Lung (tissue), 12 donors: ENCODE data around the gene CDIPT. TPM values are rescaled to one million over a fixed set of nuclear protein-coding genes. Genes with fewer than 3 reads are reported as not detected.

Experiments used
- ATAC-seq: fragments of 200-7000 bp; cut with Tn5 transposase; one replicate; pipeline ENCODE4 v1.9.1; 2020; ENCODE audit warnings: moderate number of reproducible peaks; ENCODE audit not compliant: insufficient read depth, low FRiP score
- DNase-seq, 3 donors: peaks; one replicate each; pipeline ENCODE4 v3.0.0-alpha.2; 2013 to 2017
- H3K27ac ChIP-seq, 2 donors: one replicate each; pipeline ENCODE4 v1.5.1; 2013; ENCODE audit warnings: mild to moderate bottlenecking in 2 of 2, moderate library complexity in 2 of 2, control low read depth in 1 of 2, inconsistent platforms in 1 of 2, low read depth in 1 of 2, low read length in 1 of 2
- H3K27me3 ChIP-seq, 3 donors: one replicate each; pipeline ENCODE4 v1.5.1; 2013; ENCODE audit warnings: low read length in 2 of 3; ENCODE audit not compliant: control insufficient read depth in 3 of 3, insufficient read depth in 3 of 3
- H3K36me3 ChIP-seq, 4 donors: one replicate each; pipeline ENCODE4 v1.5.1; 2013; ENCODE audit warnings: low read length in 4 of 4, mild to moderate bottlenecking in 1 of 4, moderate library complexity in 1 of 4; ENCODE audit not compliant: control insufficient read depth in 4 of 4, insufficient read depth in 4 of 4
- H3K4me1 ChIP-seq, 5 donors: one replicate each; pipeline ENCODE4 v1.5.1; 2013; ENCODE audit warnings: low read length in 5 of 5, mild to moderate bottlenecking in 2 of 5, moderate library complexity in 1 of 5; ENCODE audit not compliant: control insufficient read depth in 5 of 5, insufficient read depth in 5 of 5
- H3K4me3 ChIP-seq: one replicate; pipeline ENCODE4 v1.5.1; 2013; ENCODE audit warnings: mild to moderate bottlenecking, control low read depth, moderate library complexity
- H3K9ac ChIP-seq, 2 donors: one replicate each; pipeline ENCODE4 v1.5.1; 2013; ENCODE audit warnings: low read length in 2 of 2, control low read depth in 1 of 2; ENCODE audit not compliant: insufficient read depth in 1 of 2
- H3K9me3 ChIP-seq, 4 donors: one replicate each; pipeline ENCODE4 v1.5.1; 2013; ENCODE audit warnings: low read length in 3 of 4, mild to moderate bottlenecking in 1 of 4, moderate library complexity in 1 of 4; ENCODE audit not compliant: control insufficient read depth in 4 of 4, insufficient read depth in 3 of 4
- CTCF ChIP-seq: IDR thresholded peaks from 2 replicates; pipeline ENCODE4 v1.5.1; 2012; ENCODE audit warnings: mild to moderate bottlenecking; ENCODE audit errors: control extremely low read depth, extremely low read depth
- WGBS, 2 donors: extraction: QIAGEN DNeasy Blood & Tissue Kit; methylation state at CpG; one replicate each; pipeline ENCODE4 v1.1.7; 2013; 5-methylcytosine and 5-hydroxymethylcytosine counted together
- polyA plus RNA-seq, 2 donors: library from polyadenylated mRNA; stranded (reverse); fragments of 200-250 nt; gene quantifications; one replicate each; pipeline ENCODE4 v1.2.1, GENCODE V29; 2013
- total RNA-seq, 2 donors: library from RNA; depleted of rRNA in 1 of 2; stranded (reverse); fragments of >200 nt in 1 of 2; gene quantifications; one replicate each; pipeline ENCODE4 v1.2.1, GENCODE V29; 2014 to 2021
- donor health status: control.
- donor health status: control.
- donor health status: Bipolar disorder and iron deficiency.
- donor health status: healthy.
- donor health status: DM: yes; HTN: yes; CAD: no.

CDIPT gene
- total and polyA plus RNA-seq, 4 donors: 66.9 to 105 (median 73.3) TPM

DNA sequence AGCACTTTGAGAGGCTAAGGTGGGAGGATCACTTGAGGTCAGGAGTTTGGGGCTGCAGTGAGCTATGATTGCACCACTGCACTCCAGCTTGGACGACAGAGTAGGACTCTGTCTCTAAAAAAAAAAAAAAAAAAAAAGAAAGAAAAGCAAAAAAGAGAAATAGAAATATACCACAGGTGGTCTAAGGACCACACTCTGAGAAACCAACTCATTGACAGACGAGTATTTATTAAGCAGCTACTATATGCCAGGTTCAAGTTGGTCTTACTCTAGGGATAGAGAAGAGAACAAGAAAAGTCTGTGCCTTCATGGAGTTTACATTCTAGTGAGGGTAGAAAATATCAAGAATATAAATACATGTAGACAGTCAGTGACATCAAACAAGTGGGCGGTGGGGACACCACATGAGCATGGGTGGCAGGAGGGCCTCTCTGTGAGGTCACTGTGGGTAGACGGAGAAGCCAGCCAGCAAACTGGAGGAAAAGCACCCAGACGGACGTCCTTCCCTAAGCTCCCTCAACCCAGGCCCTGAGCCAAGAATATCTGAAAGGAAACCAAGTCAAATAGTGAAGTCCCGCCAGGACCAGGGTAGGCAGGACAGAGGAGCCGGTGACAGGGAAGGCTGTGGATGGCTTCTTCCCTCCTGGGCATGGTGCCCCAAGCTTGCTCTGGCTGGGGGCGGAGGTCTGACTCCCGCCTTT, 4.7 kb downstream of the CDIPT start:
- H3K27ac ChIP-seq: no peak overlapping the region
- peaks cover 0 to 6% (median 2%) of the 10 kb centered on the region in 5 donors for H3K4me1 ChIP-seq
- no peak overlapping the region for H3K4me3 ChIP-seq
- 73 to 78% methylated on average over 10 of the region's 10 CpGs for WGBS, 2 donors
- peaks cover 0 to 20% (median 14%) of the 10 kb centered on the region in 4 donors for H3K36me3 ChIP-seq
- H3K9me3 ChIP-seq: no peaks in the 10 kb centered on the region
- TF ChIP-seq CTCF: no peak
- no peak for ATAC-seq
- DNase-seq: no peak
- H3K27me3 ChIP-seq: no peaks in the 10 kb centered on the region
- H3K9ac ChIP-seq: no peak overlapping the region

- 85 to 92% methylated on average over 7 of the region's 7 CpGs for WGBS, 2 donors
- DNase-seq (no peak), ATAC-seq (no peak)
- H3K27me3 ChIP-seq: no peaks in the 10 kb centered on the region
- no peak overlapping the region for H3K27ac ChIP-seq
- H3K4me3 ChIP-seq: no peak overlapping the region
- peaks cover 0 to 8% (median 2%) of the 10 kb centered on the region in 5 donors for H3K4me1 ChIP-seq
- no peak for TF ChIP-seq CTCF
- peaks cover 0 to 20% (median 14%) of the 10 kb centered on the region in 4 donors for H3K36me3 ChIP-seq
- no peaks in the 10 kb centered on the region for H3K9me3 ChIP-seq
- H3K9ac ChIP-seq: no peak overlapping the region
Measured at GRCh38 chr16:29857133-29857760, 5.8 kb downstream of the CDIPT start.

GRCh38 chr16:29854520-29855100, 8.4 kb downstream of the CDIPT start:
- Histone ChIP-seq H3K4me1 (peaks cover 0 to 3% (median 0%) of the 10 kb centered on the region in 5 donors), H3K9ac (no peak overlapping the region), H3K4me3 (no peak overlapping the region), H3K27ac (no peak overlapping the region), H3K9me3 (no peaks in the 10 kb centered on the region), H3K27me3 (no peaks in the 10 kb centered on the region), H3K36me3 (peaks cover 0 to 10% (median 4%) of the 10 kb centered on the region in 4 donors)
- ATAC-seq: no peak
- no peak for TF ChIP-seq CTCF
- WGBS, 2 donors: 87 to 91% methylated on average over 5 of the region's 5 CpGs
- no peak for DNase-seq
